ENCODE measurements around the gene HPGDS. TPM values are rescaled to one million over a fixed set of nuclear protein-coding genes. Genes with fewer than 3 reads are reported as not detected.

Gene HPGDS
- total and polyA plus RNA-seq, 2 donors (not counting 1 experiment from before 2014, with no cell fraction given) = not detected

- H3K4me1 Mint-ChIP-seq = no peaks in the 10 kb centered on the region
- no peak overlapping the region for H3K4me3 Mint-ChIP-seq
- DNase-seq (no peak), ATAC-seq (ENCODE audit: low read depth) (no peak)
- 100% methylated on average over 3 of the region's 4 CpGs for WGBS (ENCODE audit: insufficient coverage)
- Histone ChIP-seq H3K9ac (ENCODE audit: low read length) (no peak overlapping the region), H2AFZ (ENCODE audit: insufficient read depth, low read depth, low read length, poor library complexity, severe bottlenecking) (no peak overlapping the region), H4K20me1 (ENCODE audit: control insufficient read depth, insufficient read depth, low read length, poor library complexity, severe bottlenecking) (no peaks in the 10 kb centered on the region), H3K4me2 (replicated peaks; ENCODE audit: low read depth, low read length, poor library complexity, severe bottlenecking) (no peak overlapping the region), H3K9me3 (ENCODE audit: control extremely low read depth in 1 of 3, control insufficient read depth in 2 of 3, insufficient read depth in 1 of 3, low read length in 2 of 3) (no peaks in the 10 kb centered on the region), H3K79me2 (ENCODE audit: control insufficient read depth, insufficient read depth, low read length) (no peaks in the 10 kb centered on the region), H3K4me1 (ENCODE audit: control insufficient read depth in 2 of 2, insufficient read depth in 2 of 2, low read length in 2 of 2) (no peaks in the 10 kb centered on the region), H3K27ac (ENCODE audit: low read length in 2 of 2) (no peak overlapping the region), H3K4me3 (ENCODE audit: control extremely low read depth in 1 of 5, extremely low read depth in 1 of 5, insufficient read depth in 1 of 5, low read depth in 2 of 5, low read length in 4 of 5) (no peak overlapping the region), H3K27me3 (replicated peaks in 1 of 4; ENCODE audit: control extremely low read depth in 1 of 4, control insufficient read depth in 3 of 4, insufficient read depth in 4 of 4, low read length in 3 of 4) (no peaks in the 10 kb centered on the region), H3K36me3 (replicated peaks in 1 of 2; ENCODE audit: control extremely low read depth in 1 of 2, control insufficient read depth in 1 of 2, extremely low read depth in 1 of 2, insufficient read depth in 2 of 2, low read length in 1 of 2) (no peaks in the 10 kb centered on the region)
- ChIA-PET POLR2A (no interaction called here), CTCF (no interaction called here)
- no peaks in the 10 kb centered on the region for H3K9me3 Mint-ChIP-seq (ENCODE audit: insufficient read depth)
- intact Hi-C loops (cut with micrococcal nuclease) = no loop called here
- H3K27me3 Mint-ChIP-seq = no peaks in the 10 kb centered on the region
- no peak overlapping the region for H3K27ac Mint-ChIP-seq
- TF ChIP-seq CTCF (IDR thresholded peaks at IDR 0.05) = no peak
- TF ChIP-seq EZH2 (IDR thresholded peaks at IDR 0.05; ENCODE audit: borderline replicate concordance, insufficient read depth, low read depth, low read length, poor library complexity, severe bottlenecking) = no peak
These were observed 35.3 kb downstream of the HPGDS start for GRCh38 chr4:94307231-94307871.

- ChIA-PET CTCF (no interaction called here), POLR2A (no interaction called here)
- Mint-ChIP-seq H3K27me3 (no peaks in the 10 kb centered on the region), H3K27ac (no peak overlapping the region), H3K4me3 (no peak overlapping the region), H3K9me3 (ENCODE audit: insufficient read depth) (no peaks in the 10 kb centered on the region), H3K4me1 (no peaks in the 10 kb centered on the region)
- no CpG with 5 or more reads among the region's 3 CpGs for WGBS (ENCODE audit: insufficient coverage)
- no peak overlapping the region for H3K9ac ChIP-seq (ENCODE audit: low read length)
- no peaks in the 10 kb centered on the region for H3K36me3 ChIP-seq (replicated peaks in 1 of 2; ENCODE audit: control extremely low read depth in 1 of 2, control insufficient read depth in 1 of 2, extremely low read depth in 1 of 2, insufficient read depth in 2 of 2, low read length in 1 of 2)
- H3K27me3 ChIP-seq (replicated peaks in 1 of 4; ENCODE audit: control extremely low read depth in 1 of 4, control insufficient read depth in 3 of 4, insufficient read depth in 4 of 4, low read length in 3 of 4) = no peaks in the 10 kb centered on the region
- H3K9me3 ChIP-seq (ENCODE audit: control extremely low read depth in 1 of 3, control insufficient read depth in 2 of 3, insufficient read depth in 1 of 3, low read length in 2 of 3) = no peaks in the 10 kb centered on the region
- H4K20me1 ChIP-seq (ENCODE audit: control insufficient read depth, insufficient read depth, low read length, poor library complexity, severe bottlenecking) = no peaks in the 10 kb centered on the region
- H2AFZ ChIP-seq (ENCODE audit: insufficient read depth, low read depth, low read length, poor library complexity, severe bottlenecking) = no peak overlapping the region
- H3K27ac ChIP-seq (ENCODE audit: low read length in 2 of 2) = no peak overlapping the region
- H3K4me2 ChIP-seq (replicated peaks; ENCODE audit: low read depth, low read length, poor library complexity, severe bottlenecking) = no peak overlapping the region
- TF ChIP-seq CTCF (IDR thresholded peaks at IDR 0.05) (no peak), EZH2 (IDR thresholded peaks at IDR 0.05; ENCODE audit: borderline replicate concordance, insufficient read depth, low read depth, low read length, poor library complexity, severe bottlenecking) (no peak)
- no peak overlapping the region for H3K4me3 ChIP-seq (ENCODE audit: control extremely low read depth in 1 of 5, extremely low read depth in 1 of 5, insufficient read depth in 1 of 5, low read depth in 2 of 5, low read length in 4 of 5)
- no peak for ATAC-seq (ENCODE audit: low read depth)
- no peak for DNase-seq
- H3K79me2 ChIP-seq (ENCODE audit: control insufficient read depth, insufficient read depth, low read length) = no peaks in the 10 kb centered on the region
- intact Hi-C loops (cut with micrococcal nuclease) = no loop called here
- H3K4me1 ChIP-seq (ENCODE audit: control insufficient read depth in 2 of 2, insufficient read depth in 2 of 2, low read length in 2 of 2) = no peaks in the 10 kb centered on the region
These were observed 35.9 kb downstream of the HPGDS start for GRCh38 chr4:94306713-94307112.

Measured in B cell (primary cell).